Erythroblast (primary cell): Measurements from ENCODE around the gene NBPF3.
"Not testable (repeated sequence)": the region's sequence is repeated elsewhere in the genome, so short reads cannot be mapped to it uniquely, and the experiment has no call there.

Experiments used
- GATA1 ChIP-seq: IDR thresholded peaks from 2 replicates; pipeline ENCODE4 v1.6.1; 2011; ENCODE audit warnings: low read depth, mild to moderate bottlenecking, control low read depth, low read length, moderate library complexity
- POLR2A ChIP-seq: IDR thresholded peaks from 2 replicates; pipeline ENCODE4 v1.6.1; 2011; ENCODE audit warnings: mild to moderate bottlenecking, low read length

DNA sequence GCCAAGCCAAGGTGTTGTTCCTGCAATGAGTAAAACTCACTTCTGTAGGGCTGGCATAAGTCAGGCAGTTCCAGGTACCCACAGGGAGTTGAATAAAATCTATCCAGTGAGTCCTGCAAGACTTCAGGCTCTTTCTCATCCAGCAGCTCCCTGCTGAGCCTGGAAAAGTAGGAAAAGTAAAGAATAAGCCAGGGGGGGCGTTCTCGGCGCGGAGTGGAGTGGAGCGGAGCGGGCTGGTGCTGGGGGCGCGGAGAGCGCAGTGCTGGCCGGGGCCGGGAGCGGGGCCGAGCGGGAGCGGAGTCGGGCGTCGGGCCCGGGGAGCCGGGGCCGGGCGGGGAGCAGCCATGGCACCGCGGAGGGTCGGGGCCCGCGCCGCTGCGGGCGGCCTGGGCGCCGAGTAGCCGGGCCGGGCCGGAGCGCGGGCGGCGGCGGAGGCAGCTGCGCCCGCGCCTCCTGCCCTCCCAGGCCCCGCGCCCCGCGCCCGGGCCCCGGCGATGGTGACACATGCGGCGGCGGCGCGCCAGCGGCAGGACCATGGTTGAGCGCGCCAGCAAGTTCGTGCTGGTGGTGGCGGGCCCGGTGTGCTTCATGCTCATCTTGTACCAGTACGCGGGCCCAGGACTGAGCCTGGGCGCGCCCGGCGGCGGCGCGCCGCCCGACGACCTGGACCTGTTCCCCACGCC lies 12.0 kb upstream of the NBPF3 start:
- TF ChIP-seq POLR2A, GATA1: not testable (repeated sequence)
